DMS 273 treated with DMSO at 0.1 percent for 48 hours (cell line): ENCODE data around the gene ARPC2.
A peak's percentile ranks its signal among the peaks of the same experiment; 100 is the strongest.

ENCODE experiments used
- DNase-seq: peaks from one replicate; lab custom pipeline; 2025; lab: John Stamatoyannopoulos, UW

The ARPC2 gene

DNA sequence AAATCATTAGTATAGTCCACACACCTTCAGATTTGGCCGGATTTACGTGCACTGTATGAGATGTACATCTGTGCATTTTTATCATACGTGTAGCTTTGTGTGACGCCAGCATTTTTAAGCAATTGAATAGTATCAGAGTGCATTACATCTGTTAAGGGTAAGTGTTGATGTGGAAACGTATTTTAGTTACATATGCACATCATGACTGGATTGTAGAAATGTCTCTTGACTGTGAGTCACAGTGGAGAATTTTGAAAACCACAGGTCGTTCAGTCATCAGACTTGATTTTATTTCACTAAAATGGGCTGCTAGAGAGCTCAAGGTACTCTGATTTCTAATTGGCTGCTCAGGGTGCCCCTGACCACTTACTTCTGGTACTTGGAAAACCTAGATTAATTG lies 38.5 kb downstream of the ARPC2 start:
- DNase-seq: no peak

DNA sequence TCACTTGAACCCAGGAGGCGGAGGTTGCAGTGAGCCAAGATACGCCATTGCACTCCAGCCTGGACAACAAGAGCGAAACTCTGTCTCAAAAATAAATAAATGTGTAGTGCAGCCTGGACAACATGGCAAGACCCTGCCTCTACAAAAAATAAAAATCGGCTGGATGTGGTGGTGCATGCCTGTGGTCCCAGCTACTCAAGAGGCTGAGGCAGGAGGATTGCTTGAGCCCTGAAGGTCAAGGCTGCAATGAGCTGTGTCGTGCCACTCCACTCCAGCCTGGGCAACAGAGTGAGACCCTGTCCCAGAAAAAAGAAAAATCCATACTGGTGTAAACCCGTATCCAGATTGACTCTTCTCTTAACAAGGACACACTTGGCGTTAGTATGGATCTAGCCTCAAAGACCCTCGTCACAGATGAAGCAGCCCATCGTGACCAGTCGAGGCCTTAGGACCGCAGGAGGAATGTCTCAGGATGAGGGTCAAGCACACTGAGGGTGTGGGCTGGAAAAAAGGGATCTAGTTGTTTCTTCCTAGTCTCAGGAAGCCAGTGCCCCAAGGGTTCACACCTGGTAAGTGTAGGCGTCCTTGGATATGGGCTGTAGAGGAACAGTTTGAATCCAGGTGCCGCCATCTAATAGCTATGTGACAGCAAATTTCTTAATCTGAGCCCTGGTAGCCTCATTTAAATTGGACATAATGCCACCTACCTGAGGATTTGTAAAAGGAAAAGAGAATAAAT lies 39.8 kb downstream of the ARPC2 start:
- DNase-seq: no peak

DNA sequence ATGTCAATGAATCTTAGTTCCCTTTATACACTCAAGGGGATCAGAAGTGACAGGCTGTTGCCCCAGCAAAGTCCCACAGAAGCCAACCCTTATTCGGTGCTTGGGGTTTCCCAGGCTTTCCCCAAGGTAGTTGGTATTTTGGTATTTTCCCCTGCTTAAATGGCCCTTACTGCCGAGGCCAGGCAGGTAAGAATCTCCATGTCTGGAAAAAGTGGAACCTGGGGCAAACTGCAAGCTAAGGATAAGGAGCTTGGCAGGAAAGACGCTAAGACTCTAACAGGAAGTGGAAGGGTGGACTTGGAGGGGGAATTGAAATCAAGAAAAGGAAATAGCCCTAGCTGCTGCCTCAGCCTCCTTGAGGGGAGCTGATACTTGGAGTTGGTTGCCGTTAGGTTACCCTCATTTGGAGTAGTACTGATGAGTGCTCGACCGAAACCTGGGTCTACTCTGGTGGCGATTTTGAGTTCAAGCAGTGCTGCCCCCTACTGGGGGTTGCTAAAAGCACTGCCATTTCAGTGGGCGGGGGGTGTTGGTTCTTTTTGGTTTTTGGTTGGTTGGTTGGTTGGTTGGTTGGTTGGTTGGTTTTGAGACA lies 40.5 kb downstream of the ARPC2 start:
- DNase-seq: no peak

DNA sequence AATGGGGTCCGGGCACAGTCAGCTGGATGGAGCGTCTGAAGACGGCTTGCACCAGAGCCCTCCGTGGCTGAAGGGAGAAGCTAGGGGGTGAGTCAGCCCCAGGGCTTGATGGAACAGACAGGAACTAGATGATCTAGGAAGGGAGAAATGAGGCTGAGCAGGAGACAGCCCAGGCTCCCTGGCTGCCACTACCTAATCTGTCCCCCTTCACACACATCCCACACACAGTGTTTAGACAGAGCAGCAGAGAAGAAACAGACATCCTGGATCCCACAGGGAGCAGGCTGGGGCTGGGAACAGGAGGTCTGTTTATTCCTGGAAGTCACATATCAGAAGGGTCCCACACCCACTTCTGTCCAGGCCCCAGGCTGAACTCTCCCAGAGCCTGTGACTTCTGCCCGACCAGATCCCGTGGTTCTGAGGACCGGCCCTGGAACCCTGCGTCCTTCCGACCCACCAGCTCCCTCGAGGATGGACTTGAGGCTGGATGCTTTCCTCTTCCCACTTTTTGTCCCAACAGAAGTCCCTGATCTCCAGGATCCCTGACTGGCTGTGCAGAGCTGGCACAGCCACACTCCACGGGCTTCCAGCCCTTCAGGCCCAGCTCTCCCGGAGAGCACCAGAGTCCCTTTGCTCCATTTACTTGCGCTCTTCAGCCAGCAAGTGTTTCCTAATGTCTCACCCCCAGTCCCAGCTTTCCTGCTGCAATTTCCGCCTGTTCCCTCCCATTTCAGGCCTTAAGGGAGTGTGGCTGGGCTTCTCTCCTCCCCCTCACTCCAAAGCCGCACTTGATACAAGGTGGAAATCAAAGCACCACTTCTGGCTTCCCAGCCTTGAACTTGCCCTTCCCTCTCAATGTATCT lies 42.3 kb downstream of the ARPC2 start:
- DNase-seq: no peak

DNA sequence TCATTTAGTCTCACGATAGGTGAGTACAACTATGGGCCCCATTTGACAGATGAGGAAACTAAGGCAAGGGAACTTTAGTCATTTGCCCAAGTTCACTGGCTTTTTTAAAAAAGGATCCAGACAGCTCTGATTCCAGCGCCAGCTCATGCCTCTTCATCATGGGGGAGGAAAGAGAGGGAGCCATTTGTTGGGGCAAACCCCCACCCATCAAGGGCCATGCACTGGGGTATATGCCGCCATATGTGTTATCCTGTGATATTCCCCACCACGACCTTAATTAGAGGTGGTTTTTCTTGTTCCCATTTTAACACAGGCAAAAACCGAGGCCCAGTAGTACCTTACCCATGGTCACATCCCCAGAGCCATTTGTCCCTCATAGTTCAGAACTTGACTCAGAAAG lies 43.2 kb downstream of the ARPC2 start:
- DNase-seq: no peak

DNA sequence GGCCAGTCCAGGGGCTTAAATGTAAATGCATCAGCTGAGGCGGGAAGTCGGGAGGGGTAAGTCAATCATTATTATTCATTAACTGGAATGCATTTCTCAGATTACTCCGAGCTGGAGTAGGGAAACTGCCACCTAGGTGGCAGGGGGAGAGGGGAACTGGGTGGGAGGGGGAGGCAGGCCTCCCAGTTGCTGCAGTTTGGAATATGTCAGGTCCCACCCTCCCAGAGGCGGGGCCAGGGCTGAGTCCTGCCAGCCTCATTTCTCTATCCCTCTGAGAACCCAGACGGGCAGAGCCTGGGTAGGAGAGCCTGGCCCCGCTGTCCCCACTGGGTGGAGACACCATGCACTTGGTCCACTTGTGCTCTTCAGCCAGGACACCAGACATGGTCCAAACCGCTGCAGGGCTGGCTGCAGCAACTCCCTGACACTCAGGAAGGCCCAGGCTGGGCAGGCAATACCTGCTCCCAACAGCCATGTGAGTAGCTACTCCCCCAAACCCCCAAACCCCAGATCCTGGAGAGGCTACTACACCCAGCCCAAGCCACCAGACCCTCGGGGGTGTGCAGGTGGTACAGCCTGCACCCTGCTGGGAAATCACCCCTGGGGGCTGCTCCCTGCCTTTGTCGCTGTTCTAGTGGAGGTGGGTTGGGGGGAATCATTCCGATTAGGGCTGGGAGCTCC lies 43.9 kb downstream of the ARPC2 start, which contains the start of gene GPBAR1:
TSS of gene GPBAR1 (plus strand) at position 274 of the 681 bp plus-strand sequence. CDS start 1,710 bp downstream, outside the sequence.
- DNase-seq: no peak

DNA sequence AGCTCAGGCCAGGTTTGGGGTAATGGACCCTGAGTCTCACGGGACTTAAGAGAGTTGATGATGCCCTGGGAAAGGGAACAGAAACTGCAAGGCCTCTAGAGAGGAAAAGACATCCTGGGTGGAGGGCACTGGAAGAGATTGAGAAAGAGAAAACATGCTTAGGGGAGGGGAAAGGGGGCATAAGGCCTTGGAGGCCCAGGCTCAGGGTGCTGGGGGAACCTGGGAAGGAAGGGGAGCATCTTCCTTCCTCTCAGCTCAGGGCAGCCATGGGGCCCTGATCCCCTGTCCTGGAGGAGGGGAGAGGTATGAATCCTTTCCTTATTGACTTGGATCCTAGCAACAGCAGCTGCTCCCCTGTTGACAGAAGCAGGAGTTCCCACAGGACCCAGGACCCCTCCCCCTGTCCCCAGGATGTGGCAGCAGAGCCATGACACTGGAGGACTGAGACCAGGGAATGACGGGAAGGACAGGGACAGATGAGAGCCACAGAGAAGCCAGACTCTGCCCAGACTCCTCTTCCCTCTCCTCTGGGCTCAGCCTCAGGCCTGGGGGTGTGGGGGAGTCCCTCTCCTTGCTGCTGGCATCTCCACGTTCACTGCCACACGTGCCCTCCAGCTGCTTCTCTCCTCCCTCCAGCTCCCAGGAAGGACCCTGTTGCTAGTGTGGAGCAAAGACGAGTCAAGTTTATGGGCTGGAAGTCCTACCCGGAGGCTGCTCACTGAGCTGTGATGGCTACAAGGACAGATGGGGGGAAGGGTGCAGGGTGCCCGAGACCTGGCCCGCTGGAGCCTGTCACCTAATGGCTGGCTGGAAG lies 44.6 kb downstream of the ARPC2 start:
- DNase-seq: no peak

DNA sequence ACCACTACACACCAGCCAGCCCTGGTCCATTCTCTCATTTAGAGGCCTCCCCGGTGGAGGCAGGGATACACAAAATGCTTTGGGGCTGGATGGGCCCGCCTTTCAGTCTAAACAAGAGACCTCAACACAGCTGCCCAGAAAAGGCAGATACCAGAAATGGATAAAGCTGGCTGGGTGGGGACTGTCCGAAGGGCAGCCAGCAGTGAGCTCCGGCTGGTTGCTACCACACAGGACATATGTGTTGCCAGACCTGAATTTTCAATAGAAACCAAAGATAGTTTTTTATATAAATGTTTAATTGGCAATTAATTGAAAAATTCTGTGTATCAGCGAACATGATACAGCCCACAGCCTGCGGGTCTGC lies 45.2 kb downstream of the ARPC2 start:
- DNase-seq: no peak

DNA sequence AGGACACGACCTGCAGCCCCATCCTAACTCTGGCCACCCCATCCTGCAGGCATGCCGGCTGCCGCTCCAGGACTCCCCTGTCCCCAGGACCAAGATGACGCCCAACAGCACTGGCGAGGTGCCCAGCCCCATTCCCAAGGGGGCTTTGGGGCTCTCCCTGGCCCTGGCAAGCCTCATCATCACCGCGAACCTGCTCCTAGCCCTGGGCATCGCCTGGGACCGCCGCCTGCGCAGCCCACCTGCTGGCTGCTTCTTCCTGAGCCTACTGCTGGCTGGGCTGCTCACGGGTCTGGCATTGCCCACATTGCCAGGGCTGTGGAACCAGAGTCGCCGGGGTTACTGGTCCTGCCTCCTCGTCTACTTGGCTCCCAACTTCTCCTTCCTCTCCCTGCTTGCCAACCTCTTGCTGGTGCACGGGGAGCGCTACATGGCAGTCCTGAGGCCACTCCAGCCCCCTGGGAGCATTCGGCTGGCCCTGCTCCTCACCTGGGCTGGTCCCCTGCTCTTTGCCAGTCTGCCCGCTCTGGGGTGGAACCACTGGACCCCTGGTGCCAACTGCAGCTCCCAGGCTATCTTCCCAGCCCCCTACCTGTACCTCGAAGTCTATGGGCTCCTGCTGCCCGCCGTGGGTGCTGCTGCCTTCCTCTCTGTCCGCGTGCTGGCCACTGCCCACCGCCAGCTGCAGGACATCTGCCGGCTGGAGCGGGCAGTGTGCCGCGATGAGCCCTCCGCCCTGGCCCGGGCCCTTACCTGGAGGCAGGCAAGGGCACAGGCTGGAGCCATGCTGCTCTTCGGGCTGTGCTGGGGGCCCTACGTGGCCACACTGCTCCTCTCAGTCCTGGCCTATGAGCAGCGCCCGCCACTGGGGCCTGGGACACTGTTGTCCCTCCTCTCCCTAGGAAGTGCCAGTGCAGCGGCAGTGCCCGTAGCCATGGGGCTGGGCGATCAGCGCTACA lies 45.9 kb downstream of the ARPC2 start:
- no peak for DNase-seq

DNA sequence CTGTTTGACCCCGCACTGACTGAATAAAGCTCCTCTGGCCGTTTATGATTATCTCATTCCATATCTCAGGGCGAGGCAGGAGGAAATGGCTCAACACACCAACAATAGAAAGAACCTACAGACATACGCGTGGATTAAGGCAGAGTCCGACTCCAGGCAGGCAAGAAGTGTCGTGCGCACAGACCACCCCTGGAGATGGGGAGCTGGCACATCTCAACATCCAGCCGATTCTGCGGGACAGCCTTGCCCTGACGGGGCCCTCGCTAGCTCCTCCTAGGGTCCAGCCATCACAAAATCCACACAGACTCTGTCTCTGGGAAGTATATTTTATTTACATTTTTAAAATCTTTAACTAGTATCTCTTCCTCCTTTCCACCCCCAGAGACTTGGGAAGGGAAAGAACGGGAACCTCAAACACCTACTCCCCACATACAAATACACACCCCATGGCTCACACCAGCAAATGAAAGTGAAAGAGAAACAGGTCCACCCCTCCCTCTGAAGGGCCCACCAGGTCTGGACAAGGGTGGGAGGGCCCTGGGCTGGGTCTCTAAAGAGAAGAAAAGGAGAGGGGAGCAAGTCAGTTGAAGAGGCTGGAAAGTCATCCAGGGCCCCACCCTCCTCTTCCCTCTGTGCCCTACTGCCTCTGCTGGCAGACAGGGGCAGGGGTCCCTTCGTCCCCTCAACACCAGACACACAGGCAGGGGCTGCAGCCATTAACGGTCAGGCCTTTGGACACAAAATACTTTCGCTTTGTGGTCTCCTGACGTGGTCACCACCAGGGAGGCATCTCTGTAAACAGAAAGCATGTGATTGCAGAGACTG lies 47.0 kb downstream of the ARPC2 start:
- DNase-seq: no peak

DNA sequence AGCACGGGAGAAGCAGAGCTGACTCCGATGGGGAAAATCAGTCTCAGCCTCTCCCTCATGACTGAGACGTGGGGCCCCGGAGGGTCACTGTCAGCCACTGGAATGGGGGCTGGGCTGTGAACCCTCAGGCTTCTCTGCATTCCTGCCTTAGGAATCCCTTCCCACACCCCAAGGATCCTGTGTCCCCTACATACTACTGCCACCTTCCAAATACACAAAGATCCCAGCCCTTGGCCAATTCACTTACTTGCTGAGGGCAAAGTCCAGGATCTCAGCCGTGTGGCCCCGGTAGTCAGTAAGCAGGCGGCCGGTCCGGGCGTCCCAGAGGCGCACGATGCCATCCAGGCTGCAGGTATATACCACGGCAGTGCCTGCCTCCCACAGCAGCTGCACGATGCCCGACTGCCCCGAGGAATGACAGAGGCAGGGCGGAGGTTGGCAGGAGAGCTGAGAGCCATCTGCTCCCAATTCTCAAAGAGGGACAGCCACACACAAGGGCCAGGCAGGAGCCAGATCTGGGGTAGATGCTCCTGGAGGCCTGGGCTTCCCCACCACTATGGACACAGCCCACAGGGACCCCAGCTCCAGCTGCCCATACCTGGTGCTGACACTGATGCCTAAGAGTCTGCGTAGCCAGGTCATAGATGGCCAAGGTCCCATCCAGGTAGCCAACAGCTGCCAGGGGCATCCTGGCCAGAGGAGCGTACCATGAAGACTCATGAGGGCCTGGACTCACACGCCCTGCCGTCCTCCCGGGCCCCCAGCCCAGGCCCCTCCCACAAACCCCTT lies 48.0 kb downstream of the ARPC2 start:
- DNase-seq: no peak

DNA sequence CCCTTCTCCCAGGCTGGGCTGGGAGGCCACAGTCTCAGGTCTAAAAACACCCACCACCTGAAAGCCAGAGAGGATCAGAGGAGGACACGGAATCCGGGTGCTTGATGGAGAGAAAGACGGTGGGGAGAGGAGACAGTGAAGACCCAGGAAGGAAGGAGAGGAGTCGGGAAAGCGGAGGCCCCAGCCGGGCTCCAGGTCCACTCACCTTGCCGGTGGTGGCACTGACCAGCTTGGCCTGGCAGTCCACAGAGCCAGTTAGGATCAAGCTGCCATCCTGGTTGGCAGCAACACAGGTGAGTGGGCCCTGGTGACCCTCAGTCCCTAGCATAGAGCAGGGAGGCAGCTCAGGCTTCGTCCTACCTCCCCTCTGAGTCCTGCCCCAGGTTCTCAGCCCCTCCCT lies 48.6 kb downstream of the ARPC2 start:
- DNase-seq: no peak

DNA sequence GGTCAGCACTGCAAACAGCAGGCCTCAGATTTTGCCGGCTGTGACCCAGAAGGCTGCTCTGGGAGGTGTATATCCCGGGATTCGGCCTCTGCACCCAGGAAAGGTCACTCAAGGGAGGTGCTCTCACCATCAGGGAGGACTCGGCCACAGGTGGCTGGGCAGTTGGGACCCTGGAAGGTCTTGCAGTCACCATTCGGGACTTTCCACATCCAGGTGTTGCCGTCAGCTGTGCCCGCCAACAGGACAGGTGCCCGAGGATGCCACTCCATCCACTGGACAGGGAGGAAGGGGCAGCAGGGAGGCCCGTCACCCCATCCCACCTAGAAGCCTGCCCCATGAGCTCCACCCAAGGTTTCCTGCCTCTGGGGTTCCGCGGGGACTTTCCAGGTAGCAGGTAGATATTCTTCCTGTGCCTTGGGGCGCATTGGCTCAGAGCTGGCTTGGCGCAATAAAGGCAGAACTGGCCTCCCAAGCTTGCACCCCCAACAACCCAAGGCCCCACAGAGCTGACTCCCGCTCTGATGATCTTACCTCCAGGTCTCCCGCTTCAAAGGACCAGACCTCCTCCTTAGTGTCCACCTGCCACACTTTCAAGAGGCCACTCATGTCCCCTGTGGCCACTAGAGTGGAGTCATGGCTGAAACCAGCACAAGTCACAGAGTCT lies 49.5 kb downstream of the ARPC2 start:
- no peak for DNase-seq

DNA sequence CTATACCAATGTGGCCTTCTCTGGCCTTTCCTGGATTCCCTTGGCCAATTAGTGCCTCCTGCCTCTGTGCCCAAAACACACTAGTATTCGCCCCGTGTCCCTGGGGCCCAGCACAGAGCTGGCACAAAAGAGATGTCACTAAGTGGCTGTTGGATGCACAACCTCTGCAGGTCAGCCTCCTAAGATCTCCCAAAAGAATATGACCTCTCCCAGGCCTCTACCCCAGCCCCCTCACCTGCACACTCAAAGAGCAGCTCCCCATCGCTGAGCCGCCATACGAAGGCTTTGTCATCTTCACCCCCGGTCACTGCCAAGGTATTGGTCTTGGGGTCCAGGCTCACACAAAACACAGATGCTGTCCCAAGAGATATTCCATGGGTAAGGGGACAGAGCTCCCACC lies 50.3 kb downstream of the ARPC2 start:
- DNase-seq: no peak

DNA sequence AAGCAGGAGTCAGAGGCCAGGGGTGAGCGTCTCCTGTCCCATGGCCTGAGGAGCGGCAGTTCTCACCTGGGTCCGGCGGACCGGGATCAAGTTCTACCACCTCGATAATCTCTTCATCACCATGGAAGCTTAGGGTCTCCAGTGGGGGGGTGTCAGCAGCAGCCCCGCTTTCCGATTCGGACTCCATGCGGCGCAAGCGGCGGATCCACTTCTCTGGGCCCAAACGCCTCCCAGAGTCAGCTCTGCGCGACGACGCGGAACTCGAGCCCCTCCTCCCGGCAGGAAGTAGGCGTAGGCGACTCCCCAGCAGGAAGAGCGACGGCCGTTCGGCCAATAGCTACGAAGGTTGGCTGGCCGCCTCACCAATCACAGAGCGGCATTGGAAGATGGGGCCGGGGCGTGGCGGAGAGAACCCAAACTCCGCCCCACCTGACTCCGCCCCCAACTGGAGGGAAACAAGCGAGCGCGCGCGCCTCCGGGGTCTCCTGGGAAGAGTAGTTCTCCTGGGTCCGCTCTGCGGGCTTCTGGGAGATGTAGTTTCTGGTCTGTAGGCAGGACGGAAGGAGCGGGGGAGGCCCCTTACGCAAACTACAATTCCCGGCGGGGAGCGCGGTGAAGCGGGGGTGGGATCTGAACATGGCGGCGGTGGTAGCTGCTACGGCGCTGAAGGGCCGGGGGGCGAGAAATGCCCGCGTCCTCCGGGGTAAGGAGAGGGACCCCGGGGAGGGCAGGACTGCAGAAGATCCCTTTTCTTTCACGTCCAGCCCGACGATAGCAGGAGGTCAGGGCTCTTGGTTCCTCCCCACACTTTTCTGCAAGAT lies 53.1 kb downstream of the ARPC2 start, which contains the start of the genes AAMP and PNKD:
TSS of gene AAMP (minus strand) at position 238 of the 821 bp plus-strand sequence. CDS start at position 187, 51 bp downstream.
TSS of gene PNKD (plus strand) at position 620 of the 821 bp plus-strand sequence. CDS start at position 637, 17 bp downstream.
- DNase-seq: peak; percentile 97

DNA sequence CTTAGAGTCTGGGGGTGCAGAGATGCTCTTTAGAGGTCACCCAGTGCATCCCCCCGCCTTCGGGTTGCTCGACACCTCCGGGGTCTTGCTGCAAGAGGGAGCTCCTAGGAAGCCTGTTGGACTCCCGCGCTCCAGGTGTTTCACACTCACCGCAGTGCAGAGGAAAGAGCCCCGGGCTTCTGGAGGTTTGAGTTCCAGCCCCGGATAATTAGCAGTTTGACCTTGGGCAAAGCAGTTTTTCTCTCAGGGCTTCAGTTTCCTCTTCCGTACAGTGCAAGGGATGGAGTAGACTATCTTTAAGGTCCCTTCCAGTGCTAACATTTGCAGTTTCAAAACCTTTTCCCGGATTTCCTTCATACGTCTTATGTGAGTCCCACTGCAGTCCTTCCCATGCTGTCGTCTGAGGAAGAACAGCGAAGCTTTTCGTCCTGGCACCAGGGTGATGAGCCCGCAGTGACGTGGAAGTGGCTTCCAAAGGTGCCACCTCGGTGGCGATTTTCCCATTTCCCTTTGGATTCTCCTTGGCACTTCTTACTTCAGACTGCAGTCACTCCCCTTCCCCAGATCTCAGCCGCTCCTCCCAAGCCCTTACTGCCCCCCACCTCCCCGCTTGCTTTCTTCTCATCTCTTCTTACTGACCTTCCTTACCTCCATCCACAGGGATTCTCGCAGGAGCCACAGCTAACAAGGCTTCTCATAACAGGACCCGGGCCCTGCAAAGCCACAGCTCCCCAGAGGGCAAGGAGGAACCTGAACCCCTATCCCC lies 53.9 kb downstream of the ARPC2 start:
- DNase-seq: no peak
